SKM-1 treated with dmso at 0.1 percent for 144 hours (cell line): ENCODE data around the gene CNKSR3.
"Not testable (repeated sequence)": the region's sequence is repeated elsewhere in the genome, so short reads cannot be mapped to it uniquely, and the experiment has no call there.

Source experiments
- DNase-seq: peaks from one replicate; lab custom pipeline; 2025; ENCODE audit not compliant: unreplicated experiment; lab: John Stamatoyannopoulos, UW

CNKSR3 gene

GRCh38 chr6:154529957-154530356, 19.5 kb upstream of the CNKSR3 start:
- DNase-seq, result no peak

- DNase-seq, result no peak
These were observed 17.9 kb upstream of the CNKSR3 start for GRCh38 chr6:154528310-154528915.

- peak; percentile 29 for DNase-seq
These were observed 16.5 kb upstream of the CNKSR3 start for GRCh38 chr6:154526996-154527395.

GRCh38 chr6:154522576-154522975, 12.1 kb upstream of the CNKSR3 start:
- no peak for DNase-seq

- DNase-seq, result no peak
These were observed 10.9 kb upstream of the CNKSR3 start for GRCh38 chr6:154521412-154521811.

GRCh38 chr6:154520280-154520679, 9.8 kb upstream of the CNKSR3 start:
- DNase-seq, result no peak

GRCh38 chr6:154518396-154518795, 7.9 kb upstream of the CNKSR3 start:
- DNase-seq, result no peak

GRCh38 chr6:154516276-154516675, 5.8 kb upstream of the CNKSR3 start:
- DNase-seq, result no peak

- DNase-seq, result no peak
These were observed 5.3 kb upstream of the CNKSR3 start for GRCh38 chr6:154515826-154516225.

- DNase-seq, result not testable (repeated sequence)
These were observed 4.6 kb upstream of the CNKSR3 start for GRCh38 chr6:154515076-154515475.

GRCh38 chr6:154514481-154514880, 4.0 kb upstream of the CNKSR3 start:
- no peak for DNase-seq

GRCh38 chr6:154513601-154514320, 3.3 kb upstream of the CNKSR3 start:
- DNase-seq, result no peak

- DNase-seq, result no peak
These were observed 1.7 kb upstream of the CNKSR3 start for GRCh38 chr6:154512201-154512600.

GRCh38 chr6:154511791-154512190, 1.3 kb upstream of the CNKSR3 start:
- DNase-seq, result no peak

- DNase-seq, result no peak
These were observed 903 bp downstream of the CNKSR3 start for GRCh38 chr6:154509421-154510143.

- no peak for DNase-seq
These were observed 1.7 kb downstream of the CNKSR3 start for GRCh38 chr6:154508573-154509375.

GRCh38 chr6:154506991-154507898, 3.2 kb downstream of the CNKSR3 start:
- DNase-seq, result no peak

GRCh38 chr6:154506582-154506981, 3.9 kb downstream of the CNKSR3 start:
- DNase-seq, result no peak

GRCh38 chr6:154506108-154506507, 4.4 kb downstream of the CNKSR3 start:
- DNase-seq, result no peak

- DNase-seq, result no peak
These were observed 5.5 kb downstream of the CNKSR3 start for GRCh38 chr6:154504865-154505449.
